ENCODE measurements around the gene PSORS1C1.

DNA sequence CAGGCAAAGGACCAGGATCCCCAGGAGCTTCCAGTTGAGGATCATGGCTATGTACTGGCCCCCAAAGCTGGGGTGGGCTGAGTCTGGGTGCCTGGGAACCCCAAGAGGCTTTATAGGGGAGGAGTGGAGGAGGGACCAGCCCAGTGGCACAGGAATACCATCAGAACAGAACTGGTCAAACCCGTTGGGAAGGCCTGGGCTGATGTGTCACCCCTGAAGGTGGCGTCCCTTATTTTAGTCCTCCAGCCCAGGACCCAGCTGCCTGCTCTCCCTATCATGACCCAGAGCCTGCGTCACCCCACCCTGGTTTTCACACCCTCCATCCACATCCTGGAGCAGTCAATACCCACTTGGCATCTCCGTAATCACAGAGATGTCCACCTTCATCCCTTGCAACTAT lies 24.4 kb downstream of the PSORS1C1 start, which contains the start of gene PSORS1C2:
- TF ChIP-seq, protein P1, sequence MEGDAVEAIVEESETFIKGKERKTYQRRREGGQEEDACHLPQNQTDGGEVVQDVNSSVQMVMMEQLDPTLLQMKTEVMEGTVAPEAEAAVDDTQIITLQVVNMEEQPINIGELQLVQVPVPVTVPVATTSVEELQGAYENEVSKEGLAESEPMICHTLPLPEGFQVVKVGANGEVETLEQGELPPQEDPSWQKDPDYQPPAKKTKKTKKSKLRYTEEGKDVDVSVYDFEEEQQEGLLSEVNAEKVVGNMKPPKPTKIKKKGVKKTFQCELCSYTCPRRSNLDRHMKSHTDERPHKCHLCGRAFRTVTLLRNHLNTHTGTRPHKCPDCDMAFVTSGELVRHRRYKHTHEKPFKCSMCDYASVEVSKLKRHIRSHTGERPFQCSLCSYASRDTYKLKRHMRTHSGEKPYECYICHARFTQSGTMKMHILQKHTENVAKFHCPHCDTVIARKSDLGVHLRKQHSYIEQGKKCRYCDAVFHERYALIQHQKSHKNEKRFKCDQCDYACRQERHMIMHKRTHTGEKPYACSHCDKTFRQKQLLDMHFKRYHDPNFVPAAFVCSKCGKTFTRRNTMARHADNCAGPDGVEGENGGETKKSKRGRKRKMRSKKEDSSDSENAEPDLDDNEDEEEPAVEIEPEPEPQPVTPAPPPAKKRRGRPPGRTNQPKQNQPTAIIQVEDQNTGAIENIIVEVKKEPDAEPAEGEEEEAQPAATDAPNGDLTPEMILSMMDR (IDR thresholded peaks at IDR 0.05 in 8 of 11, conservative IDR thresholded peaks at IDR 0.05 in 3 of 11): no peak
- TF ChIP-seq POLR2A (IDR thresholded peaks at IDR 0.05) (no peak), POLR2AphosphoS5 (IDR thresholded peaks at IDR 0.05) (no peak)

Measured in spleen (tissue), 7 donors.